ENCODE results near the gene TRMT1L.

DNA sequence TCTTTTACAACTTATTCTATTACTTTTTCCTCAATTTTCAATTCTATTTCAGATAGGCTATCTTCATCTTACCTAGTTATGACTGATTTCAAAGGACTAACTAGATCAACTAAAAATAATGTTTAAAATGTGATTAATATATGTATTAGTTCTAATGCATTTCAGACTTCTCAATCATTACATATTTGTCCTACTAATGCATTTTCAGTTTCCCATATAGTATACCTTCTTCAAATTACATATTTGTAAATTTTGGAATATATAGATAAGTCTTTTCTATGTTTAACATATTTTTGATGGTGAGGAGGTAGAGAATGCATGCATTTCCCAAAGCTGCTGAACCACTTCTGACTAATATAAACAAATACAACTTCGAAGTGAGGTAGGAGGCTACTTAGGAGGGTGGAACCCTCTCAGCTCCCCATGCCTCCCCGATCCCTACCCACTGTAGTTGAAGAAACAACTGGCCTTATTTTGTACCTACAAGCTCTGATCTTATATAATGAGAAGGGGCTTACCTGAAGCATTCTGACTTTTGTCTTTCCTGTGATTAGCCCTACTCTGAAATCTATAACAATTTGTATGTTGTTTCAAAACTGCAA, 1.7 kb downstream of the TRMT1L start:
- TF ChIP-seq, protein P1, sequence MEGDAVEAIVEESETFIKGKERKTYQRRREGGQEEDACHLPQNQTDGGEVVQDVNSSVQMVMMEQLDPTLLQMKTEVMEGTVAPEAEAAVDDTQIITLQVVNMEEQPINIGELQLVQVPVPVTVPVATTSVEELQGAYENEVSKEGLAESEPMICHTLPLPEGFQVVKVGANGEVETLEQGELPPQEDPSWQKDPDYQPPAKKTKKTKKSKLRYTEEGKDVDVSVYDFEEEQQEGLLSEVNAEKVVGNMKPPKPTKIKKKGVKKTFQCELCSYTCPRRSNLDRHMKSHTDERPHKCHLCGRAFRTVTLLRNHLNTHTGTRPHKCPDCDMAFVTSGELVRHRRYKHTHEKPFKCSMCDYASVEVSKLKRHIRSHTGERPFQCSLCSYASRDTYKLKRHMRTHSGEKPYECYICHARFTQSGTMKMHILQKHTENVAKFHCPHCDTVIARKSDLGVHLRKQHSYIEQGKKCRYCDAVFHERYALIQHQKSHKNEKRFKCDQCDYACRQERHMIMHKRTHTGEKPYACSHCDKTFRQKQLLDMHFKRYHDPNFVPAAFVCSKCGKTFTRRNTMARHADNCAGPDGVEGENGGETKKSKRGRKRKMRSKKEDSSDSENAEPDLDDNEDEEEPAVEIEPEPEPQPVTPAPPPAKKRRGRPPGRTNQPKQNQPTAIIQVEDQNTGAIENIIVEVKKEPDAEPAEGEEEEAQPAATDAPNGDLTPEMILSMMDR (IDR thresholded peaks at IDR 0.05): no peak
- TF ChIP-seq POLR2A (IDR thresholded peaks at IDR 0.05): no peak
